NCI-H82 treated with DMSO at 0.1 percent for 48 hours (cell line): Measurements from ENCODE around the gene CDH23.

ENCODE experiments used
- DNase-seq: peaks from one replicate; lab custom pipeline; 2025; ENCODE audit not compliant: unreplicated experiment; lab: John Stamatoyannopoulos, UW

CDH23 gene

GRCh38 chr10:71512312-71512711, 115.6 kb downstream of the CDH23 start:
- no peak for DNase-seq

- no peak for DNase-seq
Observed at GRCh38 chr10:71512761-71513539, 116.2 kb downstream of the CDH23 start.

GRCh38 chr10:71513540-71513853, 116.8 kb downstream of the CDH23 start:
- no peak for DNase-seq

GRCh38 chr10:71513936-71514335, 117.2 kb downstream of the CDH23 start:
- no peak for DNase-seq

- no peak for DNase-seq
Observed at GRCh38 chr10:71515531-71516172, 118.9 kb downstream of the CDH23 start.

- DNase-seq: no peak
Observed at GRCh38 chr10:71516890-71517289, 120.2 kb downstream of the CDH23 start.

GRCh38 chr10:71517298-71518169, 120.8 kb downstream of the CDH23 start:
- DNase-seq: no peak

- DNase-seq: no peak
Observed at GRCh38 chr10:71520042-71520441, 123.3 kb downstream of the CDH23 start.

- DNase-seq: no peak
Observed at GRCh38 chr10:71521504-71522441, 125.1 kb downstream of the CDH23 start.

- no peak for DNase-seq
Observed at GRCh38 chr10:71522442-71523144, 125.9 kb downstream of the CDH23 start.

- DNase-seq: no peak
Observed at GRCh38 chr10:71523756-71524155, 127.0 kb downstream of the CDH23 start.

- DNase-seq: no peak
Observed at GRCh38 chr10:71525092-71525491, 128.4 kb downstream of the CDH23 start.

GRCh38 chr10:71525721-71526120, 129.0 kb downstream of the CDH23 start:
- DNase-seq: no peak

- no peak for DNase-seq
Observed at GRCh38 chr10:71526653-71527052, 129.9 kb downstream of the CDH23 start.

GRCh38 chr10:71527135-71527534, 130.4 kb downstream of the CDH23 start:
- DNase-seq: no peak

- DNase-seq: no peak
Observed at GRCh38 chr10:71528371-71529206, 131.9 kb downstream of the CDH23 start.

- DNase-seq: no peak
Observed at GRCh38 chr10:71529207-71529827, 132.6 kb downstream of the CDH23 start.

- no peak for DNase-seq
Observed at GRCh38 chr10:71530781-71531180, 134.1 kb downstream of the CDH23 start.
